GM21447 (cell line): Measurements from ENCODE around the gene SETD2.

Experiments
- ATAC-seq: cut with Tn5 transposase; IDR thresholded peaks from one replicate; pipeline ENCODE4 v1.9.1; 2021; ENCODE audit not compliant: unreplicated experiment

Gene SETD2

GRCh38 chr3:46970391-46971091 is 193.4 kb downstream of the SETD2 start:
- no peak for ATAC-seq

GRCh38 chr3:46968783-46969428 is 195.0 kb downstream of the SETD2 start:
- no peak for ATAC-seq

- ATAC-seq: no peak
These were observed 197.1 kb downstream of the SETD2 start for GRCh38 chr3:46966811-46967210.
